Measurements from ENCODE around the gene FADS3.
A peak's percentile ranks its signal among the peaks of the same experiment; 100 is the strongest.

The FADS3 gene

GRCh38 chr11:61872935-61873565 is 18.3 kb downstream of the FADS3 start:
- H3K9ac ChIP-seq: peak overlapping the region; percentile 69
- no peak overlapping the region; the same call in 1 of the 2 replicates for H3K27ac ChIP-seq
- peaks cover 65% of the 10 kb centered on the region for H3K4me1 ChIP-seq
- peak overlapping the region; percentile 97 for H3K4me2 ChIP-seq
- peaks cover 26% of the 10 kb centered on the region for H3K36me3 ChIP-seq
- H3K27me3 ChIP-seq: no peaks in the 10 kb centered on the region
- H3K9me3 ChIP-seq: no peaks in the 10 kb centered on the region
- H4K20me1 ChIP-seq: peaks cover 27% of the 10 kb centered on the region
- TF ChIP-seq Cebpa-rat (IDR thresholded peaks at IDR 0.05): no peak
- peak overlapping the region; percentile 61; the same call in 1 of the 2 replicates for H3K4me3 ChIP-seq

DNA sequence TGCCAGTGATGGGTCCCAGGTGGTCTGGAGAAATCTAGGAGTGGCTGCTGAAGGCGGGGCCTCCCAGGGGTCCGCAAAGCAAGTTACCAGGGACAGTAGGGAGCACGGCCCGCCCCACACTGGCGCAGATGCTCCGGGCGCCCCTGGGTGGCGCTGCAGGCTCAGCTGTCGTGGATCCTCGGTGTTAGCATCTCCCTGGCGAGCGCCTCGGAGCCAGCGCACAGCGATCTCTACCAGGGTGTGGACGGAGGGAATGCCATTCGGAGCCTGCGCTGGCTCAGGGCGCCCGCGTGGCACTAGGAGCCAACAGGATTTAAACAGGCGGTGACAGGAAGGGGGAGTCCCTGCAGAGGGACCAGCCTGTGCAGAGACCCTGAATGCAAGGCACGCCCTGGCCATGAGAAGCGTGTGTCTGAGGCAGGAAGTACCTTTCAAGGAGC is 20.2 kb downstream of the FADS3 start:
- H4K20me1 ChIP-seq: peaks cover 40% of the 10 kb centered on the region
- H3K9ac ChIP-seq: peak overlapping the region; percentile 69; the same call in 1 of the 2 replicates
- H3K4me3 ChIP-seq: peak overlapping the region; percentile 61
- H3K27me3 ChIP-seq: no peaks in the 10 kb centered on the region
- no peaks in the 10 kb centered on the region for H3K9me3 ChIP-seq
- H3K4me1 ChIP-seq: peaks cover 59% of the 10 kb centered on the region
- no peak for TF ChIP-seq Cebpa-rat (IDR thresholded peaks at IDR 0.05)
- H3K4me2 ChIP-seq: peak overlapping the region; percentile 97
- peak overlapping the region; percentile 79 for H3K27ac ChIP-seq
- H3K36me3 ChIP-seq: peaks cover 20% of the 10 kb centered on the region

GRCh38 chr11:61870541-61871031 is 20.8 kb downstream of the FADS3 start:
- no peaks in the 10 kb centered on the region for H3K9me3 ChIP-seq
- peak overlapping the region; percentile 69; the same call in 1 of the 2 replicates for H3K9ac ChIP-seq
- H4K20me1 ChIP-seq: peaks cover 43% of the 10 kb centered on the region
- H3K27me3 ChIP-seq: no peaks in the 10 kb centered on the region
- peaks cover 23% of the 10 kb centered on the region for H3K36me3 ChIP-seq
- H3K4me3 ChIP-seq: peak overlapping the region; percentile 61
- peaks cover 59% of the 10 kb centered on the region for H3K4me1 ChIP-seq
- H3K27ac ChIP-seq: peak overlapping the region; percentile 79
- TF ChIP-seq Cebpa-rat (IDR thresholded peaks at IDR 0.05): no peak
- H3K4me2 ChIP-seq: peak overlapping the region; percentile 97

DNA sequence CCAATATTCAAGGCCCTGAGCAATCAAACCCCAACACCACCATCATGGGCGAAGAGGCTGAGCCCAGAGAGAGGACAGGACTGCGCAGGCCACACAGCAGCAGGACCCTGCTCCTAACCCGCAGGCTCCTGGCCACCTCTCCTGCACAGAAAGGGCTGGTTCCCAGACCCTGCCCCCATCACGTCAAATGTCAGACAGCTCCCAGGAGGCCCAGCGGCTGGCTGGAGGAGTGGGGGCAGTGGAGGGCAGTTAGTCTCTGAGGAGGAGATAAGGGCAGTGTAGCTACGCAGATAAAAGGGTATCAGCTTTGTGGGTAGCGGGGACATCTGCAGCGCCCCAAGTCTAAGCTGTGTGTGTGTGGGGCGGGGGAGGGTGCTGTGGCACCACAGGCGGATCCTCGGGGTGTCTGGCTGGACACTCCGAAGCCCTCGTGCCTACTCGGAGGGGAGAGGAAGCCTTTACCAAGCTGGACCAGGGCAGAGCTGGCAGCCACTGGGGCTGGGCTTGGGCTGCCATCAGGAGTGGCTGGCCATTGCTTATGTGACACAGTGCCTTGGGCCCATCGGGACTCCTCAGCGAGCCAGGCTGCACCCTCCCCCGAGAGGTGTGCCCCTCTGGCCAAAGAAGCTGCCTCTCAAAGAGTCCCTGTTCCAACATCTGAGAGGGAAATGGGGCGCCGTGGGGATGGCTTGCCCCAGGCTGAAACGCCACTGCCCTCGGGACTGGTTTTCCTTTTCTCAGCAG is 21.5 kb downstream of the FADS3 start:
- Histone ChIP-seq H3K27ac (peak overlapping the region; percentile 79), H4K20me1 (peaks cover 50% of the 10 kb centered on the region), H3K4me2 (peak overlapping the region; percentile 97), H3K9ac (peak overlapping the region; percentile 53), H3K36me3 (peaks cover 27% of the 10 kb centered on the region), H3K4me3 (0 out of 2 replicates have a peak overlapping the region, but pooled peaks have one; percentile 11), H3K4me1 (peaks cover 59% of the 10 kb centered on the region), H3K27me3 (no peaks in the 10 kb centered on the region), H3K9me3 (no peaks in the 10 kb centered on the region)
- no peak for TF ChIP-seq Cebpa-rat (IDR thresholded peaks at IDR 0.05)

DNA sequence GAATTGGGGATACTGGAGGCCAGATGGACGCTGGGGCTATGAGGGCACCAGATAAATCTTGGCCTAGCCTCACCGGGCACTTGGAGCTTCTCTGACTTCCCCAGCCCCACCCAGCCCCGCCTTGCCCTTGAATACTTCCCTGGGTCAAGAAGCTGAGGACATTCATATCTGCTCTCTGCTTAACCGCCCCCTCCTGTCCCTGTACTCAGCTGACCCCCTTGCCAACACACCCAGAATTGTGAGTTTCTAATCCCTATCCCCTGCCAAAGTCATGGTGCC is 22.0 kb downstream of the FADS3 start:
- Histone ChIP-seq H3K9me3 (no peaks in the 10 kb centered on the region), H3K4me3 (no peak overlapping the region), H3K4me1 (peaks cover 59% of the 10 kb centered on the region), H3K27me3 (no peaks in the 10 kb centered on the region), H3K9ac (peak overlapping the region; percentile 53; the same call in 1 of the 2 replicates), H3K36me3 (peaks cover 33% of the 10 kb centered on the region), H3K27ac (no peak overlapping the region), H4K20me1 (peaks cover 54% of the 10 kb centered on the region), H3K4me2 (peak overlapping the region; percentile 97)
- no peak for TF ChIP-seq Cebpa-rat (IDR thresholded peaks at IDR 0.05)

DNA sequence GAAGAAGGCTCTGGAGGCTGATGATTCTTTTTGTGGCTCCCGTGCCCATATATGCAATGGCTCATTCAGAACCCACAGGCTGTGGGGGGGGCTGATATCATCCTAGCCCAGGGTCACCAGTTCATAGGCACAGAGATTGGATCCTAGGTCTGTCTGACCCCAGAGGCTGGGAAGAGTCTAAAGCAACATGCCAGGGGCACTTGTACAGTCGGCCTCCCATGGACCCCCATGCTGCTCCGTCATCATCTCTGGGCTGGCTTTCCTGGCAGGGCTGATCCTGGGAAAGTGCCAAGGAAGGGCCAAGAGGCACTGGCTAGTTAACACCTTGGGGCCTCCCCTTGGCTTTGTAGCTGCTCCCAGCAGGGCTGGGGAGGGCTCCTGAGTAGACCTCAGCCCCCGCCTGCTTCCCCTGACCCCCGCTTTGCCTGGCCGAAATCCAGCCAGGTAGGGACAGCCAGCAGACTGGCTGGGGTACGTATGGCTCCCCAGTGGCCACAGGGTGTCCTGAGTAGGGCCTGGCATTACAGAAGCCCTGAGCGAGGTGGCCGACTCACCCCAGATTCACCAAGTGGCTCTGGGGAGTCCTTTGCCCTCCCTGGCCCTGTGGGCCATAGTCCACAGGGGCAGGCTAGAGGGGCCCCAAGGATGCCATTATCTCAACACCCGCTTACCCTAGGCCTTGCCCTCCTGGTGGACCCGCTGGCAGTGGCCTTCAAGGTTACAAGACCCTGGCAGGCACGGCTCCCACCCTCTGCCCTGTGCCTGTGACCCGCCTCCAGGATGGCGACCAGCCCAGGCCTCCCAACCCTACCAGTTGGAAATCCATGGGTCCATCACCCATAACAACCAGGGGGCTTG is 22.5 kb downstream of the FADS3 start:
- Histone ChIP-seq H3K9me3 (no peaks in the 10 kb centered on the region), H3K36me3 (peaks cover 34% of the 10 kb centered on the region), H3K27ac (no peak overlapping the region), H3K4me3 (no peak overlapping the region), H4K20me1 (peaks cover 54% of the 10 kb centered on the region), H3K4me2 (peak overlapping the region; percentile 97), H3K4me1 (peaks cover 53% of the 10 kb centered on the region), H3K9ac (no peak overlapping the region), H3K27me3 (no peaks in the 10 kb centered on the region)
- no peak for TF ChIP-seq Cebpa-rat (IDR thresholded peaks at IDR 0.05)

DNA sequence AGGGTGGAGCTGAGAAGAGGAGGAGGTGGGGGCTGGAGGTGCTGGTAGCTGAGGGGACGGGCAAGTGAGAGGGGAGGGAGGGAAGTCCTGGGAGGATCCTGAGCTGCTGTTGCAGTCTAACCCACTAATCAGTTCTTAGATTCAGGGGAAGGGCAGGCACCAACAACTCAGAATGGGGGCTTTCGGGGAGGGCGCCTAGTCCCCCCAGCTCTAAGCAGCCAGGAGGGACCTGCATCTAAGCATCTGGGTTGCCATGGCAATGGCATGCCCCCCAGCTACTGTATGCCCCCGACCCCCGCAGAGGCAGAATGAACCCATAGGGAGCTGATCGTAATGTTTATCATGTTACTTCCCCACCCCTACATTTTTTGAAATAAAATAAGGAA is 24.4 kb downstream of the FADS3 start:
- no peak overlapping the region for H3K4me2 ChIP-seq
- TF ChIP-seq Cebpa-rat (IDR thresholded peaks at IDR 0.05): no peak
- H3K27me3 ChIP-seq: no peaks in the 10 kb centered on the region
- H3K27ac ChIP-seq: no peak overlapping the region
- H3K4me3 ChIP-seq: no peak overlapping the region
- peaks cover 64% of the 10 kb centered on the region for H4K20me1 ChIP-seq
- H3K9me3 ChIP-seq: no peaks in the 10 kb centered on the region
- peaks cover 35% of the 10 kb centered on the region for H3K4me1 ChIP-seq
- no peak overlapping the region for H3K9ac ChIP-seq
- peaks cover 52% of the 10 kb centered on the region for H3K36me3 ChIP-seq

DNA sequence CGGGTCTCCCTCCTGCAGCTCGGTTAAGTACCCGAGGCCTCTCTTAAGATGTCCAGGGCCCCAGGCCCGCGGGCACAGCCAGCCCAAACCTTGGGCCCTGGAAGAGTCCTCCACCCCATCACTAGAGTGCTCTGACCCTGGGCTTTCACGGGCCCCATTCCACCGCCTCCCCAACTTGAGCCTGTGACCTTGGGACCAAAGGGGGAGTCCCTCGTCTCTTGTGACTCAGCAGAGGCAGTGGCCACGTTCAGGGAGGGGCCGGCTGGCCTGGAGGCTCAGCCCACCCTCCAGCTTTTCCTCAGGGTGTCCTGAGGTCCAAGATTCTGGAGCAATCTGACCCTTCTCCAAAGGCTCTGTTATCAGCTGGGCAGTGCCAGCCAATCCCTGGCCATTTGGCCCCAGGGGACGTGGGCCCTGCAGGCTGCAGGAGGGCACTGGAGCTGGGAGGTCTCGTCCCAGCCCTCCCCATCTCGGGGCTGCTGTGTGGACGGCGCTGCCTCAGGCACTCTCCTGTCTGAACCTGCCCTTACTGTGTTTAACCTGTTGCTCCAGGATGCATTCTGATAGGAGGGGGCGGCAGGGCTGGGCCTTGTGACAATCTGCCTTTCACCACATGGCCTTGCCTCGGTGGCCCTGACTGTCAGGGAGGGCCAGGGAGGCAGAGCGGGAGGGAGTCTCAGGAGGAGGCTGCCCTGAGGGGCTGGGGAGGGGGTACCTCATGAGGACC is 25.0 kb downstream of the FADS3 start:
- Histone ChIP-seq H3K36me3 (peaks cover 58% of the 10 kb centered on the region), H3K9me3 (no peaks in the 10 kb centered on the region), H3K9ac (no peak overlapping the region), H3K4me2 (no peak overlapping the region), H3K27ac (no peak overlapping the region), H4K20me1 (peaks cover 64% of the 10 kb centered on the region), H3K4me3 (no peak overlapping the region), H3K4me1 (peaks cover 29% of the 10 kb centered on the region), H3K27me3 (no peaks in the 10 kb centered on the region)
- TF ChIP-seq Cebpa-rat (IDR thresholded peaks at IDR 0.05): no peak

All from BLaER1 (cell line).